Measurements from ENCODE around the gene PACRGL. TPM values are rescaled to one million over a fixed set of nuclear protein-coding genes. Genes with fewer than 3 reads are reported as not detected.

Gene PACRGL
- total RNA-seq (2022; extraction: Qiagen RNA extraction) = 11.8 to 14.5 TPM (median 12.7 TPM) in 5 replicates

DNA sequence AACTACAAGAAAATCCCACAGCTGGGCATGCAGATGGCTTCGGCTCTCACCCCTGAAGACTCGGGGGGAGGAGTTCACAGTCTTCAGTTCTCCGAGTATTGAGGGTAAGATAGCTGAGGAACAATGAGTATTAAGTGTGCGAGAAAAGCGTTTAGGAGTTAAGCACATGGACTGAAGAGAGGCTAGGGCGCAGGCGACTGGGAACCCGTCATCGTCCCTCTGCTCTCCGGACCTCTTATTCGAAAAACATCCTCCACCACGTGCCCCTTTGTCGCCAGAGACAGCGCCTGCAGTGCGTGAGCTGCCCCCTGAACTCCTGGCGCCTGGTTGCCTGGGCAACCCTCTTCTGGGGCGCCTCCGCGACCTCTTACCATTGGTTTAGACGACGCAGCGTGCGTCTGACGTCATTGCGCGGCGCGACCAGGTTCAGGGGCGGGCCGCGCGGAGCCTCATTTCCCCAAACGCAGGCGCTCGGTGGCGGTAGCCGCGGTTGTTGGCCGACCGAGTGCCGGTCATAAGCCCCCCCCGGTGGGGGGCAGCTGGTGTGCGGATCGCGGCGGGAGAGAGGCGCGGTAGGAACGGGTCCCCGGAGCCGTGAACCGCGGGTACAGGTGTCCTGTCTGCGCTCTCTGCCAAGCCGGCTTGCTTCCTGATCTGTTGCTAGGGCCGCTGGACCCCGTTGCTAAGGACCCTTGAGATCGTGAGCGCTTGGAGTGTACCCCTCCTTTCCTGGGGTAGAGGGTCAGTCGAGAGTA lies at the start of gene PACRGL:
Gene PACRGL, plus strand, starts transcription at position 452 of the 755 bp plus-strand sequence. CDS start 4,024 bp downstream, outside the sequence.

Data from A549 treated with Hydrocortisone at 1 μM for 4 hours (cell line).